H7 (cell line): ENCODE results near the gene GAS2L2. TPM values are rescaled to one million over a fixed set of nuclear protein-coding genes. Genes with fewer than 3 reads are reported as not detected.

Experiments used
- total RNA-seq: library from RNA; depleted of rRNA; stranded (reverse); fragments of >200 nt; shearing (Covaris generic); gene quantifications from 2 replicates; pipeline ENCODE4 v1.2.3, GENCODE V29; 2014; rRNA removed

GAS2L2 gene
- total RNA-seq, 1 experiment from 2014 or later, result 0.10 TPM

Other genes with a start within 250 kb of the GAS2L2 start
- not detected in 2 replicates for gene SLFN12L, start 215.6 kb downstream of the GAS2L2 start, total RNA-seq
- gene SLFN14, start 192.4 kb downstream of the GAS2L2 start, total RNA-seq, result not detected in 2 replicates
- 5.5 and 7.7 TPM in 2 replicates for gene PEX12, start 174.7 kb downstream of the GAS2L2 start, total RNA-seq
- 87.1 and 102 TPM in 2 replicates for gene AP2B1, start 165.9 kb downstream of the GAS2L2 start, total RNA-seq
- 13.8 and 16.9 TPM in 2 replicates for gene RASL10B, start 21.6 kb downstream of the GAS2L2 start, total RNA-seq
- gene C17orf50, start 7.6 kb upstream of the GAS2L2 start, total RNA-seq, result not detected in 2 replicates
- not detected in 2 replicates for gene MMP28, start 42.4 kb upstream of the GAS2L2 start, total RNA-seq
- 20.2 and 32.0 TPM in 2 replicates for gene TAF15, start 56.2 kb upstream of the GAS2L2 start, total RNA-seq
- gene HEATR9, start 115.7 kb upstream of the GAS2L2 start, total RNA-seq, result not detected in 2 replicates
- gene CCL5, start 127.1 kb upstream of the GAS2L2 start, total RNA-seq, result not detected in 2 replicates
- gene RDM1, start 177.5 kb upstream of the GAS2L2 start, total RNA-seq, result 7.0 and 11.9 TPM in 2 replicates
- not detected in 2 replicates for gene LYZL6, start 190.5 kb upstream of the GAS2L2 start, total RNA-seq
- not detected in 2 replicates for gene CCL16, start 228.3 kb upstream of the GAS2L2 start, total RNA-seq
- not detected in 2 replicates for gene CCL14, start 233.5 kb upstream of the GAS2L2 start, total RNA-seq
- not detected in 2 replicates for gene CCL15, start 248.3 kb upstream of the GAS2L2 start, total RNA-seq